Measurements from ENCODE around the gene PLCB1.
"Not testable (repeated sequence)": the region's sequence is repeated elsewhere in the genome, so short reads cannot be mapped to it uniquely, and the experiment has no call there.

Gene PLCB1

GRCh38 chr20:8803941-8804340 is 671.9 kb downstream of the PLCB1 start:
- no peak for DNase-seq

- no peak for DNase-seq
These were observed 673.8 kb downstream of the PLCB1 start for GRCh38 chr20:8805737-8806442.

- DNase-seq = no peak
These were observed 675.6 kb downstream of the PLCB1 start for GRCh38 chr20:8807480-8808201.

GRCh38 chr20:8808202-8808535 is 676.1 kb downstream of the PLCB1 start:
- DNase-seq = no peak

GRCh38 chr20:8809107-8809953 is 677.3 kb downstream of the PLCB1 start:
- no peak for DNase-seq

GRCh38 chr20:8811801-8812594 is 679.9 kb downstream of the PLCB1 start:
- DNase-seq = no peak

DNA sequence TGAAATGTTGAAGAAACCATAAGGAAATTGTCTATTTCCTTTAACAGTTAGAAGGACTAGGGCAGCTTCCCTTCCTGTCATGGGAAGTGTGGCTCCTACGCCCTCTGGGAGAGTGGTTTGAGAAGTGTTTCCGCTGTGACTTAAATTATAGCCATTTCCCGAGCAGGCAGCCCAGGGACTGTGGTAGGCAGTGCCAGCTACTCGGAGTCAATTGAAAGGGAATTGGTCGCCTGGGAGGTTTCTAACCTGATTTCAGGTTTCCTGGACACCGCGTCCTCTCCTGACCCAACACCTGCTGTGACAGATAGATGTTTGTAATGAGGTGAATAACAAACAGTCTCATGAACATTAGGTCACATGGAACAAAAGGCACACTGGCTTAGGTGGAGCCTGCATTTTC is 680.8 kb downstream of the PLCB1 start:
- no peak for DNase-seq

DNA sequence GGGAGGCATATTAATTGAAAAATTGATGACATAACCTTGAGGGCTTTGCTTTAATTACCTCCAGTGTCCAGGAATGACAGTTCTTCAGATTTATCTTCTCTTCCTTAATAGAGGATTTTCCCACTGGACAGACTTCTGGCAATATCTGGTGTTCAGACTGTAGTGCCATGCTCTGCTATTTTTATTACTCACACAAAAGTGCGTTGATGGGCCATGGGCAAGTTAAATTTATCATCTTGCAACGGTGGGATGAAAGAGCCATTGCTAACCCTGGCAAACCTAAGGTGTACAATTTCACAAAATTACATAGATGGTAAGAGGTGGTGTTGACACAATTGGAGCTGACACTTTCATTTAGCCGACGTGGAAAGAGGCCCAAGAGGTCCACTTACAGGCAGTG is 683.1 kb downstream of the PLCB1 start:
- DNase-seq = no peak

DNA sequence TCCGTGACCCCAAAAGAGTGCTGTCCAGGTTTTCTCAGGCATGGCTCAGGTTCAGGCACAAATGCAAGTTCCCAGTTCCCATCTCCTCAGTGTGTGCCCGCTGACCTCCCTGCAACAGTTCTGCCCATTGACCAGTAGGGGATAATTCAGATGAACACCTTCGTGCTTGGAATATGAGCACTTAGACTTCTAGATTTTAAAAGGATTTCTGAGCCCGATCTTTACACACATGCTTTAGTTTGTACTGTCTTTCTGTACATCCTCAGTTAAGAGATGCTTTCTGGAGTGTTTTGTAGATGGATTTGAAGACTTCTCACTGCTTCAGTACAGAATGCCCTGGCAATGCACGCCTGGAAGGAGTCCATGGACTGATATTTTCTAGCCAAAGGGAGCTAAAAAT is 697.2 kb downstream of the PLCB1 start:
- no peak for DNase-seq

DNA sequence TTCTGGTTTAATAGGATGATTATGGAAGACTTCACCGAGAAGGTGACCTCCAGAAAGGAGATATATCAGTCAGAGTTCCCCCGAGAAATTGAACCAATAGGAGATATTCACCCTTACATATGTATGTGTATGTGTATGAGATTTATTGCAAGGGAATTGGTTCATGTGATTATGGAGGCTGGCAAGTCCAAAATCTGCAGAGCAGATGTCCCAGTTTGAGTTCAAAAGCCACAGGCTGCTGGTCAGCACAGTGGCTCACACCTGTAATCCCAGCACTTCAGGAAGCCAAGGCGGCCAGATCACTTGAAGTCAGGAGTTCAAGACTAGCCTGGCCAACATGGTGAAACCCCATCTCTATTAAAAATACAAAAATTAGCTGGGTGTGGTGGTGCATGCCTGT is 702.2 kb downstream of the PLCB1 start:
- DNase-seq = not testable (repeated sequence)

GRCh38 chr20:8834851-8835250 is 702.8 kb downstream of the PLCB1 start:
- no peak for DNase-seq

GRCh38 chr20:8837396-8837795 is 705.3 kb downstream of the PLCB1 start:
- DNase-seq = no peak

DNA sequence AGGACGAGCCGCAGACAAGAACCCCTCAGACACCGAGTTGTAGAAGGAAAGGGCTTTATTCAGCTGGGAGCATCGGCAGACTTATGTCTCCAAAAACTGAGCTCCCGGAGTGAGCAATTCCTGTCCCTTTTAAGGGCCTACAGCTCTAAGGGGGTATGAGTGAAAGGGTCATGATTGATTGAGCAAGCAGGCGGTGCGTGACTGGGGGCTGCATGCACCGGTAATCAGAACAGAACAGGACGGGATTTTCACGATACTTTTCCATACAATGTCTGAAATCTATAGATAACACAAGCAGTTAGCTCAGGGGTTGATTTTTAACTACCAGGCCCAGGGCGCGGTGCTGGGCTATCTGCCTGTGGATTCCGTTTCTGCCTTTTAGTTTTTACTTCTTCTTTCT is 710.5 kb downstream of the PLCB1 start:
- no peak for DNase-seq

- no peak for DNase-seq
These were observed 712.1 kb downstream of the PLCB1 start for GRCh38 chr20:8844179-8844578.

DNA sequence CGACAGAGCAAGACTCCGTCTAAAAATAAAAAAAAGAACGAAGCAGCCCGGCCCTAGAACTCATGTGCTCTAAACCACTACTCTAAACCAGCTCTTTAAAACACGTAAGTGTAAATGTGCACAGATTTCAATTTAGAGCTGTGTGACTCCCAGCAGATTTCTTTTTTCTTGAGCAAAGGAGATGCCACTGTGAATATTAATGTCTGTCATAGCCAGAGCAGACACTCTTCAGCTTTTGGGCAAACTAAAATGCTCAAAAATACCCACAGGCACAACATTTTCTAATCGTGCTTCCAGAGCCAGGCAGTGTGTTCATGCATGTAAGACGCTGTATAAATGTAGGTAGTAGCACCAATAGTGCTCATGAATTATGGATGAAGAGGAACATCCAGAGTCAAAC is 717.9 kb downstream of the PLCB1 start:
- DNase-seq = no peak

GRCh38 chr20:8851446-8851845 is 719.4 kb downstream of the PLCB1 start:
- DNase-seq = no peak

GRCh38 chr20:8851919-8852318 is 719.9 kb downstream of the PLCB1 start:
- DNase-seq = not testable (repeated sequence)

- DNase-seq = not testable (repeated sequence)
These were observed 721.1 kb downstream of the PLCB1 start for GRCh38 chr20:8853211-8853610.

- peak in 1 of 2 donors; percentile 37 for DNase-seq
These were observed 721.8 kb downstream of the PLCB1 start for GRCh38 chr20:8853805-8854338.

DNA sequence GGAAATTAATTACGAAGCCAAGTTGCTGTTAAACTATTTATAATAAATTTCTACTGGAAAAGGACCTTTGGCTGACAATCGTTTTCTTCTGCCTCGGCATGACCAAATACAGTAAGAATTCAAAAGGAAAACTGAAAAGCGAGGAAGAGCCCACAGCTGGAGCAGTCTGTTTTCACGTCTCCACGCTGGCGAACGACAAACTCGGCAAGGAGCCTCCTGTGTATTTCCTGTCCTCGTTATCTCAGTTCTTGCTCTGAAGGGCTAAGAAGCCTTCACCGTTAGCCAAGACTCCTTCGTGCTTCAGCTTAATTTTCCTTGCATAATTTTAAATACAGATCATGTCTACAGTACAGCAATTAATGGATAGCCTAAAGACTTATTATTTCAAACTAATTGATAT is 722.5 kb downstream of the PLCB1 start:
- no peak for DNase-seq

DNA sequence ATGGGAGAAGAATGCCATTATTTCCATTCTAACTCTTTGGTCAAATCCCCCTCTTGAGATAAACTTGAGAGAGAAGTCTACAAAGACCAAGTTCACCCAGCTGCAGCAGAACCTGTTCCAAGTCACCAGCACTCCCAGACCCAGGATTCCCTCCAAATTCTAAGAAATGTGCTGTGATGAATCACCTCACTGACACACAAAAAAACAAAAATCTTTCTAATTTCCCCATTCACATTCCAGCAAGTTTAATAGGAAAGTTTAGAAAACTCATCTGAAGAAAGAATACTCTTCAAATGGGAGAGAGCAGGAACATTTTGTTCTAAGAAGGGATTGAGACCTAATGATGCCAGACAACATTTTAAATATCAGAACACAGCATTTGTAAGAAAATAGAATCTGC is 723.2 kb downstream of the PLCB1 start:
- no peak for DNase-seq

DNA sequence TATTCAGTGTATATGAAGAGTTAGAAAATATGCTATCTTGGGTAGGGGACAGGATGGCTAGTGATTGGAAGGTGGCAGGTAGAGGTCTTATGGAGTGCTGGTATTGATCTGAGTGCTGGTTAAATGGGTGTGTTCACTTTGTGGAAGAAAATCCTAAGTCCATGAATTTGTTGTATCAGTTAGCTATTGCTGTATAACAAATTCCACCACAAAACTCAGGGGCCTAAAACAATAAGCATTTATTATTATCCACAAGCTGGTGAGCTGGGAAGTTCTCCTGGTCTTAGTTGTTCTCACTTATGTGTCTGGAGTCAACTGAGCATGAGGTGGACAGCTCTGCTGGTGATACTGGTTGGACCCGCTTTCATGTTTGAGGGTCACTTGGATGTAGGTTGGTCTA is 724.6 kb downstream of the PLCB1 start:
- DNase-seq = no peak

All from CD4-positive, alpha-beta T cell treated with Interferon alpha-2 for 1 hour (primary cell).